ENCODE measurements around the gene WFDC1. TPM values are rescaled to one million over a fixed set of nuclear protein-coding genes. Genes with fewer than 3 reads are reported as not detected.

The WFDC1 gene
- polyA plus RNA-seq, 1 of the 3 experiments (the other 2 are of a cell fraction): 0.03 TPM

DNA sequence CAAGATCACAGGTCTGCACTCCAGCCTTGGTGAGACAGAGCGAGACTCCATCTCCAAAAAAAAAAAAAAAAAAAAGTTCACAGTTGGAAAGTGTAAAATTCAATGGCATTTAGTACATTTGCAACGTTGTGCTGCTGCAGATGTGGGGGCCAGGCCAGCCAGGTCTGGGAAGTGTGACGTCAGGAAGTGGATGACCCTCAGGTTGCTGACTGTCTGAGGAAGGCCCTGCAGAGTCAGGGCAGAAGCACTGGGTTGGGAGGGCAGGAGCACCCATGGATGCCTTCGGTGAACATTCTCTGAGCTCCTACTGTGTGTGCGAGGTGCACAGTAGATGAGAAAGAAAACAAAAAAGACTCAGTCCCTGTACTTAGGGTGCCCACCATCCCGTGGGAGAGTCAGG is 12.1 kb upstream of the WFDC1 start:
- Histone ChIP-seq H3F3A (replicated peaks; ENCODE audit: insufficient read depth) (no peaks in the 10 kb centered on the region), H3K27me3 (ENCODE audit: insufficient read depth) (no peaks in the 10 kb centered on the region; the same call in 1 of the 2 replicates), H2AFZ (ENCODE audit: low read depth) (no peak overlapping the region), H3K9me3 (no peaks in the 10 kb centered on the region), H3K4me3 (ENCODE audit: low read depth in 2 of 2, low read length in 1 of 2) (no peak overlapping the region), H3K9me2 (no peaks in the 10 kb centered on the region), H3K9ac (no peak overlapping the region), H3K4me2 (no peak overlapping the region), H4K20me1 (ENCODE audit: insufficient read depth) (no peaks in the 10 kb centered on the region), H3K4me1 (ENCODE audit: control insufficient read depth in 1 of 2, insufficient read depth in 2 of 2, low read depth in 1 of 2, low read length in 1 of 2) (peaks cover 0 to 7% of the 10 kb centered on the region in 2 experiments; a peak in 1 of 4 replicates), H3K36me3 (replicated peaks in 1 of 2; ENCODE audit: control insufficient read depth in 1 of 2, insufficient read depth in 2 of 2, low read length in 1 of 2) (no peaks in the 10 kb centered on the region), H3K79me2 (ENCODE audit: insufficient read depth) (no peaks in the 10 kb centered on the region), H3K27ac (ENCODE audit: low read depth in 2 of 2, low read length in 1 of 2) (no peak overlapping the region)
- no peak for DNase-seq
- CTCF ChIA-PET: interaction anchor here (1.8 kb wide), 1 partner anchor 26 kb away, joined by 7 read pairs; no protein-coding TSS in a partner anchor
- POLR2A ChIA-PET: no interaction called here
- TF ChIP-seq EZH2phosphoT487 (IDR thresholded peaks at IDR 0.05; ENCODE audit: borderline replicate concordance, low read depth): no peak
- TF ChIP-seq FOSL2 (IDR thresholded peaks at IDR 0.05; ENCODE audit: borderline replicate concordance, low read depth): no peak
- no peak for TF ChIP-seq GABPA (IDR thresholded peaks at IDR 0.05; ENCODE audit: low read depth)
- TF ChIP-seq YY1 (IDR thresholded peaks at IDR 0.05; ENCODE audit: low read depth): no peak
- no peak for TF ChIP-seq NFIC (IDR thresholded peaks at IDR 0.05; ENCODE audit: borderline replicate concordance)
- no peak for TF ChIP-seq JUND (IDR thresholded peaks at IDR 0.05)
- TF ChIP-seq, protein P1, sequence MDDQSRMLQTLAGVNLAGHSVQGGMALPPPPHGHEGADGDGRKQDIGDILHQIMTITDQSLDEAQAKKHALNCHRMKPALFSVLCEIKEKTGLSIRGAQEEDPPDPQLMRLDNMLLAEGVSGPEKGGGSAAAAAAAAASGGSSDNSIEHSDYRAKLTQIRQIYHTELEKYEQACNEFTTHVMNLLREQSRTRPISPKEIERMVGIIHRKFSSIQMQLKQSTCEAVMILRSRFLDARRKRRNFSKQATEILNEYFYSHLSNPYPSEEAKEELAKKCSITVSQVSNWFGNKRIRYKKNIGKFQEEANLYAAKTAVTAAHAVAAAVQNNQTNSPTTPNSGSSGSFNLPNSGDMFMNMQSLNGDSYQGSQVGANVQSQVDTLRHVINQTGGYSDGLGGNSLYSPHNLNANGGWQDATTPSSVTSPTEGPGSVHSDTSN (IDR thresholded peaks at IDR 0.05): no peak
- no peak for TF ChIP-seq EP300 (IDR thresholded peaks at IDR 0.05; ENCODE audit: borderline replicate concordance in 1 of 2, low read depth in 1 of 2, low read length in 1 of 2)
- WGBS (ENCODE audit: low lambda C conversion rate): 54% methylated on average over 3 of the region's 6 CpGs

DNA sequence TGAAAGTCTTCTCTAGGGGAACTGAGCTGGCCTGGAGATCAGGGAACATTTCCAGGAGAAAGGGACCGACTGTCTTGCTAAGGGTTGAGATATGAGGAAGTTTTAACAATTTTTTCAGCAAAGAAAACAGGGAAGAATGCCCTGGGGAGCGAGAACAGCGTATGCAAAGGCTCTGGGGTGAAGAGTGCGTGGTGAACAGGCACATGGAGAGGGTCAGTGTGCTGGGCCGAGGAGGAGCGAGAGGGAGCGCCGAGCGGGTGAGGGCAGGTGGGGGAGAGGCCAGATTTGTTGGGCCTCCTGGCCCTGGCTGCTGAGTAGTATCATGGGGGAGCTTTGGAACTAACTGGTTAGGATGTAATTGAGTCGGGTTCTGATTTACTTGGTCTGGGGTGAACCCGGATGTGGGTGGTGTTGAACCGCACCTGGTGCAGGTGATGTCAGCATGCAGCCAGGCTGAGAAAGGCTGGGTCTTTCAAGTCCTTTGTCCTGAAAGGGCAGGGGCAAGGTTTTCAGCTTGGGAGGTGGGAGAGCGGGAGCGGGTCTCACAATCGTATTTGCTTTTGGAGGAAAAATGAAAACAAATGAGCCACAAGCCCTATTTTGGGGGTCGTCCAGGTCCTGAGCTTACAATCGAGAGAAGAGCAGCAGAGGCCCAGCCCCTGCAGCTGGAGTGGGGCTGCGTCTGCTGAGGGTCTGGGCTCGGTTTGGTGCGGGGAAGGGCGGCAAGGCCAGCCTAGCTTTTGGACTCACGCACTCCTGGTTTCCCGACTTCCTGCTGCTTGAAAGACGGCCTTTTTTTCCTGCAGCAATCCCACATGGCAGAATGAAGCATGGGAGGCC is 11.1 kb upstream of the WFDC1 start:
- H3K4me2 ChIP-seq: no peak overlapping the region
- POLR2A ChIA-PET: no interaction called here
- no peaks in the 10 kb centered on the region for H3K9me3 ChIP-seq
- H3K9ac ChIP-seq: no peak overlapping the region
- CTCF ChIA-PET: interaction anchor here (1.6 to 1.8 kb wide), 2 partner anchors 25 to 108 kb away, joined by 4 to 7 read pairs; no protein-coding TSS in a partner anchor
- peaks cover 0 to 7% of the 10 kb centered on the region in 2 experiments; a peak in 1 of 4 replicates for H3K4me1 ChIP-seq (ENCODE audit: control insufficient read depth in 1 of 2, insufficient read depth in 2 of 2, low read depth in 1 of 2, low read length in 1 of 2)
- no peak overlapping the region for H2AFZ ChIP-seq (ENCODE audit: low read depth)
- no peaks in the 10 kb centered on the region for H3K79me2 ChIP-seq (ENCODE audit: insufficient read depth)
- H3K36me3 ChIP-seq (replicated peaks in 1 of 2; ENCODE audit: control insufficient read depth in 1 of 2, insufficient read depth in 2 of 2, low read length in 1 of 2): no peaks in the 10 kb centered on the region
- no peak for DNase-seq
- no peak overlapping the region for H3K27ac ChIP-seq (ENCODE audit: low read depth in 2 of 2, low read length in 1 of 2)
- no peaks in the 10 kb centered on the region for H3K9me2 ChIP-seq
- H3K4me3 ChIP-seq (ENCODE audit: low read depth in 2 of 2, low read length in 1 of 2): no peak overlapping the region
- H3F3A ChIP-seq (replicated peaks; ENCODE audit: insufficient read depth): no peaks in the 10 kb centered on the region
- no peaks in the 10 kb centered on the region; the same call in 1 of the 2 replicates for H3K27me3 ChIP-seq (ENCODE audit: insufficient read depth)
- WGBS (ENCODE audit: low lambda C conversion rate): 80% methylated on average over 24 of the region's 24 CpGs
- no peaks in the 10 kb centered on the region for H4K20me1 ChIP-seq (ENCODE audit: insufficient read depth)
- TF ChIP-seq, protein P2, sequence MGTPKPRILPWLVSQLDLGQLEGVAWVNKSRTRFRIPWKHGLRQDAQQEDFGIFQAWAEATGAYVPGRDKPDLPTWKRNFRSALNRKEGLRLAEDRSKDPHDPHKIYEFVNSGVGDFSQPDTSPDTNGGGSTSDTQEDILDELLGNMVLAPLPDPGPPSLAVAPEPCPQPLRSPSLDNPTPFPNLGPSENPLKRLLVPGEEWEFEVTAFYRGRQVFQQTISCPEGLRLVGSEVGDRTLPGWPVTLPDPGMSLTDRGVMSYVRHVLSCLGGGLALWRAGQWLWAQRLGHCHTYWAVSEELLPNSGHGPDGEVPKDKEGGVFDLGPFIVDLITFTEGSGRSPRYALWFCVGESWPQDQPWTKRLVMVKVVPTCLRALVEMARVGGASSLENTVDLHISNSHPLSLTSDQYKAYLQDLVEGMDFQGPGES (IDR thresholded peaks at IDR 0.05; ENCODE audit: low read depth, low read length): no peak
- TF ChIP-seq, protein P3, sequence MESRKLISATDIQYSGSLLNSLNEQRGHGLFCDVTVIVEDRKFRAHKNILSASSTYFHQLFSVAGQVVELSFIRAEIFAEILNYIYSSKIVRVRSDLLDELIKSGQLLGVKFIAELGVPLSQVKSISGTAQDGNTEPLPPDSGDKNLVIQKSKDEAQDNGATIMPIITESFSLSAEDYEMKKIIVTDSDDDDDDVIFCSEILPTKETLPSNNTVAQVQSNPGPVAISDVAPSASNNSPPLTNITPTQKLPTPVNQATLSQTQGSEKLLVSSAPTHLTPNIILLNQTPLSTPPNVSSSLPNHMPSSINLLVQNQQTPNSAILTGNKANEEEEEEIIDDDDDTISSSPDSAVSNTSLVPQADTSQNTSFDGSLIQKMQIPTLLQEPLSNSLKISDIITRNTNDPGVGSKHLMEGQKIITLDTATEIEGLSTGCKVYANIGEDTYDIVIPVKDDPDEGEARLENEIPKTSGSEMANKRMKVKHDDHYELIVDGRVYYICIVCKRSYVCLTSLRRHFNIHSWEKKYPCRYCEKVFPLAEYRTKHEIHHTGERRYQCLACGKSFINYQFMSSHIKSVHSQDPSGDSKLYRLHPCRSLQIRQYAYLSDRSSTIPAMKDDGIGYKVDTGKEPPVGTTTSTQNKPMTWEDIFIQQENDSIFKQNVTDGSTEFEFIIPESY (IDR thresholded peaks at IDR 0.05; ENCODE audit: borderline replicate concordance, low read depth): no peak
- TF ChIP-seq RXRA (IDR thresholded peaks at IDR 0.05; ENCODE audit: borderline replicate concordance, low read depth) (no peak), RFX5 (IDR thresholded peaks at IDR 0.05; ENCODE audit: low read length) (no peak), GATA2 (CRISPR knock-in tag; IDR thresholded peaks at IDR 0.05) (no peak), MEF2A (IDR thresholded peaks at IDR 0.05; ENCODE audit: borderline replicate concordance, low read depth) (no peak), TAF1 (IDR thresholded peaks at IDR 0.05; ENCODE audit: borderline replicate concordance, low read depth, low read length) (no peak), GABPA (IDR thresholded peaks at IDR 0.05; ENCODE audit: low read depth) (no peak), FOXM1 (IDR thresholded peaks at IDR 0.05; ENCODE audit: low read depth) (no peak), RAD21 (IDR thresholded peaks at IDR 0.05; ENCODE audit: low read length) (no peak), FOXJ3 (CRISPR knock-in tag; IDR thresholded peaks at IDR 0.05) (no peak)
- TF ChIP-seq, protein P4, sequence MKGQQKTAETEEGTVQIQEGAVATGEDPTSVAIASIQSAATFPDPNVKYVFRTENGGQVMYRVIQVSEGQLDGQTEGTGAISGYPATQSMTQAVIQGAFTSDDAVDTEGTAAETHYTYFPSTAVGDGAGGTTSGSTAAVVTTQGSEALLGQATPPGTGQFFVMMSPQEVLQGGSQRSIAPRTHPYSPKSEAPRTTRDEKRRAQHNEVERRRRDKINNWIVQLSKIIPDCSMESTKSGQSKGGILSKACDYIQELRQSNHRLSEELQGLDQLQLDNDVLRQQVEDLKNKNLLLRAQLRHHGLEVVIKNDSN (IDR thresholded peaks at IDR 0.05; ENCODE audit: borderline replicate concordance, low read depth): no peak
- TF ChIP-seq, protein P5, sequence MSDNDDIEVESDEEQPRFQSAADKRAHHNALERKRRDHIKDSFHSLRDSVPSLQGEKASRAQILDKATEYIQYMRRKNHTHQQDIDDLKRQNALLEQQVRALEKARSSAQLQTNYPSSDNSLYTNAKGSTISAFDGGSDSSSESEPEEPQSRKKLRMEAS (IDR thresholded peaks at IDR 0.05; ENCODE audit: low read depth): no peak
